ENCODE data around the gene PLEKHM2.

The PLEKHM2 gene

DNA sequence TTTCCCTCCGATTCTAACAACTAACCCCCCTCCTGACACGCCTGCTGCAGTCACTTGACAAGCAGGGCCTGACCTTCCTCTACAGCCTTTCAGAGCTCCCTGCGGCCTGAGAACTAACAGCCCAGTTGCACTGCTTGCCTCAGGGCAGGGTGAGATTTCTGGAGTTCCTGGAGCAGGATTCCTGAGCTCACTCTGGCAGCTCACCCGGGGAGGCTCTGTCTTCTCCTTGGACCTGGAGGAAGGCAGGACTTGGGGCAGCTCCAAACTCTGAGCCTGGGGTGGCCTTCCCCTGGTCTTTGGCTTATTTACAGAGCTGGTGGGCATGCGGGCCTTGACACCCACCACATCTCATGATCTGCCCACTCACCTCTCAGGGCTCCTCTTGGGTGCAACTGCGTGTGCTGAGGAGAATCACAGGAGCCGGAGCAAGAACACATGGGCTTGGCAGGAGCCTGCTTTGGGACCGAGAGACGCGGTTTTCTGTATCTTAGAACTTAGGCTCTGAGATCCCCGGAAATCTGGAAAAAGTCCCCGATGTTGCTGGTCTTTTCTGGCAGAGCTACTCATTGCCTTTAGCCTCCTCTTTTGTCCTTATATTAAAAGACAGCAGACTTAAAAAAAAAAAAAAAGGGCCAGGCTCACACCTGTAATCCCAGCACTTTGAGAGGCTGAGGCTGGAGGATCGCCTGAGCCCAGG lies 38.9 kb downstream of the PLEKHM2 start:
- Histone ChIP-seq H3K27me3 (replicated peaks; ENCODE audit: control insufficient read depth, insufficient read depth, low read length, poor library complexity, severe bottlenecking) (no peaks in the 10 kb centered on the region), H3K9me3 (ENCODE audit: control insufficient read depth, low read length) (no peaks in the 10 kb centered on the region), H3K36me3 (ENCODE audit: control insufficient read depth, insufficient read depth, low read length) (peaks cover 71% of the 10 kb centered on the region), H3K4me3 (ENCODE audit: insufficient read depth, low read depth, low read length, poor library complexity, severe bottlenecking) (no peak overlapping the region), H3K27ac (ENCODE audit: insufficient read depth, low read length, poor library complexity, severe bottlenecking) (no peak overlapping the region), H3K4me1 (ENCODE audit: control insufficient read depth, insufficient read depth, low read length, poor library complexity, severe bottlenecking) (no peaks in the 10 kb centered on the region)
- DNase-seq = no peak

- peaks cover 72% of the 10 kb centered on the region for H3K36me3 ChIP-seq (ENCODE audit: control insufficient read depth, insufficient read depth, low read length)
- no peak overlapping the region for H3K27ac ChIP-seq (ENCODE audit: insufficient read depth, low read length, poor library complexity, severe bottlenecking)
- H3K4me3 ChIP-seq (ENCODE audit: insufficient read depth, low read depth, low read length, poor library complexity, severe bottlenecking) = no peak overlapping the region
- no peaks in the 10 kb centered on the region for H3K4me1 ChIP-seq (ENCODE audit: control insufficient read depth, insufficient read depth, low read length, poor library complexity, severe bottlenecking)
- no peaks in the 10 kb centered on the region for H3K27me3 ChIP-seq (replicated peaks; ENCODE audit: control insufficient read depth, insufficient read depth, low read length, poor library complexity, severe bottlenecking)
- no peaks in the 10 kb centered on the region for H3K9me3 ChIP-seq (ENCODE audit: control insufficient read depth, low read length)
- no peak for DNase-seq
Measured at GRCh38 chr1:15723631-15724246, 39.6 kb downstream of the PLEKHM2 start.

- H3K27ac ChIP-seq (ENCODE audit: insufficient read depth, low read length, poor library complexity, severe bottlenecking) = no peak overlapping the region
- no peak for DNase-seq
- peaks cover 70% of the 10 kb centered on the region for H3K36me3 ChIP-seq (ENCODE audit: control insufficient read depth, insufficient read depth, low read length)
- no peaks in the 10 kb centered on the region for H3K4me1 ChIP-seq (ENCODE audit: control insufficient read depth, insufficient read depth, low read length, poor library complexity, severe bottlenecking)
- H3K27me3 ChIP-seq (replicated peaks; ENCODE audit: control insufficient read depth, insufficient read depth, low read length, poor library complexity, severe bottlenecking) = no peaks in the 10 kb centered on the region
- no peak overlapping the region for H3K4me3 ChIP-seq (ENCODE audit: insufficient read depth, low read depth, low read length, poor library complexity, severe bottlenecking)
- no peaks in the 10 kb centered on the region for H3K9me3 ChIP-seq (ENCODE audit: control insufficient read depth, low read length)
Measured at GRCh38 chr1:15724949-15725880, 41.1 kb downstream of the PLEKHM2 start.

DNA sequence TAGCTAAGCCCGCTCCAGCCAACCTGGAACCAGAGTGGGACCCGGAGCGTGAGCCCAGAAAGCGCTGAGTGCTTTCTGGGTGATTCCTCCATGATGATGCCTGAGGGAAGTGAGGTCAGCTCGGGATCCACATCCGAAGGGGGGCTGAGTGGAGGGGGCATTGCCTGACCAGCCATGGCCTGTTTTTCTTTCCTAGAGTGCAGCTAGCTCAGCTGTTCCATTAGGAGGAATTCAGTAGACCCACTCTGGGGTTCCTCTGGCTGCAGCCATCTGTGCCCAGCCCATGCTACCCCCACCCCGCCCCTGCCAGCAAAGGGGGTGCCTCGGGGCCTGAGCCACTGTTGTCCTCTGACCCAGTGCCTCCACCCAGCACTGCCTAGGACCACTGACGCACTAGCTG lies 42.4 kb downstream of the PLEKHM2 start:
- Histone ChIP-seq H3K4me3 (ENCODE audit: insufficient read depth, low read depth, low read length, poor library complexity, severe bottlenecking) (no peak overlapping the region), H3K36me3 (ENCODE audit: control insufficient read depth, insufficient read depth, low read length) (peaks cover 78% of the 10 kb centered on the region), H3K27me3 (replicated peaks; ENCODE audit: control insufficient read depth, insufficient read depth, low read length, poor library complexity, severe bottlenecking) (no peaks in the 10 kb centered on the region), H3K4me1 (ENCODE audit: control insufficient read depth, insufficient read depth, low read length, poor library complexity, severe bottlenecking) (no peaks in the 10 kb centered on the region), H3K27ac (ENCODE audit: insufficient read depth, low read length, poor library complexity, severe bottlenecking) (no peak overlapping the region), H3K9me3 (ENCODE audit: control insufficient read depth, low read length) (no peaks in the 10 kb centered on the region)
- no peak for DNase-seq

- no peaks in the 10 kb centered on the region for H3K4me1 ChIP-seq (ENCODE audit: control insufficient read depth, insufficient read depth, low read length, poor library complexity, severe bottlenecking)
- H3K27ac ChIP-seq (ENCODE audit: insufficient read depth, low read length, poor library complexity, severe bottlenecking) = no peak overlapping the region
- no peaks in the 10 kb centered on the region for H3K27me3 ChIP-seq (replicated peaks; ENCODE audit: control insufficient read depth, insufficient read depth, low read length, poor library complexity, severe bottlenecking)
- no peaks in the 10 kb centered on the region for H3K9me3 ChIP-seq (ENCODE audit: control insufficient read depth, low read length)
- peaks cover 79% of the 10 kb centered on the region for H3K36me3 ChIP-seq (ENCODE audit: control insufficient read depth, insufficient read depth, low read length)
- DNase-seq = no peak
- H3K4me3 ChIP-seq (ENCODE audit: insufficient read depth, low read depth, low read length, poor library complexity, severe bottlenecking) = no peak overlapping the region
Measured at GRCh38 chr1:15727021-15727420, 42.9 kb downstream of the PLEKHM2 start.

DNA sequence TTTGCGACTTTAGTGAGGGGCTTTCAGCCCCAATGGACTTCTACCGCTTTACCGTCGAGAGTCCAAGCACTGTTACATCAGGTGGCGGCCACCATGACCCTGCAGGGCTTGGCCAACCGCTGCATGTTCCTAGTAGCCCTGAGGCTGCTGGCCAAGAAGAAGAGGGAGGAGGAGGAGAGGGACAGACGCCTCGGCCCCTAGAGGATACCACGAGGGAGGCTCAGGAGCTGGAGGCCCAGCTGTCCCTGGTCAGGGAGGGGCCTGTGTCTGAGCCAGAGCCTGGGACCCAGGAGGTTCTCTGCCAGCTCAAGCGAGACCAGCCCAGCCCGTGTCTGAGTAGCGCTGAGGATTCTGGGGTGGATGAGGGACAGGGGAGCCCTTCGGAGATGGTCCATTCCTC lies 43.3 kb downstream of the PLEKHM2 start:
- no peak for DNase-seq
- Histone ChIP-seq H3K9me3 (ENCODE audit: control insufficient read depth, low read length) (no peaks in the 10 kb centered on the region), H3K4me1 (ENCODE audit: control insufficient read depth, insufficient read depth, low read length, poor library complexity, severe bottlenecking) (no peaks in the 10 kb centered on the region), H3K4me3 (ENCODE audit: insufficient read depth, low read depth, low read length, poor library complexity, severe bottlenecking) (no peak overlapping the region), H3K27me3 (replicated peaks; ENCODE audit: control insufficient read depth, insufficient read depth, low read length, poor library complexity, severe bottlenecking) (no peaks in the 10 kb centered on the region), H3K36me3 (ENCODE audit: control insufficient read depth, insufficient read depth, low read length) (peaks cover 83% of the 10 kb centered on the region), H3K27ac (ENCODE audit: insufficient read depth, low read length, poor library complexity, severe bottlenecking) (no peak overlapping the region)

- Histone ChIP-seq H3K4me1 (ENCODE audit: control insufficient read depth, insufficient read depth, low read length, poor library complexity, severe bottlenecking) (no peaks in the 10 kb centered on the region), H3K36me3 (ENCODE audit: control insufficient read depth, insufficient read depth, low read length) (peaks cover 84% of the 10 kb centered on the region), H3K27me3 (replicated peaks; ENCODE audit: control insufficient read depth, insufficient read depth, low read length, poor library complexity, severe bottlenecking) (no peaks in the 10 kb centered on the region), H3K4me3 (ENCODE audit: insufficient read depth, low read depth, low read length, poor library complexity, severe bottlenecking) (no peak overlapping the region), H3K27ac (ENCODE audit: insufficient read depth, low read length, poor library complexity, severe bottlenecking) (no peak overlapping the region), H3K9me3 (ENCODE audit: control insufficient read depth, low read length) (no peaks in the 10 kb centered on the region)
- DNase-seq = no peak
Measured at GRCh38 chr1:15727866-15728534, 43.9 kb downstream of the PLEKHM2 start.

GRCh38 chr1:15728937-15729657 lies 45.0 kb downstream of the PLEKHM2 start:
- Histone ChIP-seq H3K4me3 (ENCODE audit: insufficient read depth, low read depth, low read length, poor library complexity, severe bottlenecking) (no peak overlapping the region), H3K27ac (ENCODE audit: insufficient read depth, low read length, poor library complexity, severe bottlenecking) (no peak overlapping the region), H3K36me3 (ENCODE audit: control insufficient read depth, insufficient read depth, low read length) (peaks cover 90% of the 10 kb centered on the region), H3K4me1 (ENCODE audit: control insufficient read depth, insufficient read depth, low read length, poor library complexity, severe bottlenecking) (no peaks in the 10 kb centered on the region), H3K27me3 (replicated peaks; ENCODE audit: control insufficient read depth, insufficient read depth, low read length, poor library complexity, severe bottlenecking) (no peaks in the 10 kb centered on the region), H3K9me3 (ENCODE audit: control insufficient read depth, low read length) (no peaks in the 10 kb centered on the region)
- DNase-seq = no peak

- no peak overlapping the region for H3K4me3 ChIP-seq (ENCODE audit: insufficient read depth, low read depth, low read length, poor library complexity, severe bottlenecking)
- DNase-seq = no peak
- H3K9me3 ChIP-seq (ENCODE audit: control insufficient read depth, low read length) = no peaks in the 10 kb centered on the region
- H3K27me3 ChIP-seq (replicated peaks; ENCODE audit: control insufficient read depth, insufficient read depth, low read length, poor library complexity, severe bottlenecking) = no peaks in the 10 kb centered on the region
- H3K36me3 ChIP-seq (ENCODE audit: control insufficient read depth, insufficient read depth, low read length) = peaks cover 83% of the 10 kb centered on the region
- H3K4me1 ChIP-seq (ENCODE audit: control insufficient read depth, insufficient read depth, low read length, poor library complexity, severe bottlenecking) = no peaks in the 10 kb centered on the region
- no peak overlapping the region for H3K27ac ChIP-seq (ENCODE audit: insufficient read depth, low read length, poor library complexity, severe bottlenecking)
Measured at GRCh38 chr1:15730423-15730822, 46.3 kb downstream of the PLEKHM2 start.

Data from effector memory CD4-positive, alpha-beta T cell (primary cell).